Kidney tubule cell (primary cell): ENCODE data around the gene FOXRED2.
"Not testable (repeated sequence)": the region's sequence is repeated elsewhere in the genome, so short reads cannot be mapped to it uniquely, and the experiment has no call there.

Source experiments
- DNase-seq: peaks from one replicate; pipeline ENCODE4 v3.0.0-alpha.2; 2018; ENCODE audit warnings: low spot score

The FOXRED2 gene

GRCh38 chr22:36469094-36469710, 37.6 kb downstream of the FOXRED2 start:
- no peak for DNase-seq

DNA sequence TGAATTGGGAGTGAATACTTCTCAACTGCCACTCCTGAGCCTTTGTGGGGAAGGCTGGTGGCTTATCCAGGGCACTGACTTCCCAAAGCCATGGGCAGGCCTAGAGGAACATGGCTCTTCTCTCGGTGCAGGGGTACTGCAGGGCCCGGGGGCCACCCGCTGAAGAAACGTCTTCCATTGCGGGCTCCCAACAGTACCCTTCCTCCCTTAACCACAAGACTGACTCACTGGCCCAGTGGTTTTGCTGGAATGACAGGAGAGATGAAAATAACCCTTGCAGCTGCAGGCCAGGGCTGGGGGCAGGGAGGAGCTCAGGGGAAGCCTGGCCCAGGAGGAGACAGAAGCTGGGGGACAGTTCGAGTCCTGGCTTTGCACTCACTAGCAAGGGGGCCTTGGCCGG, 38.9 kb downstream of the FOXRED2 start:
- DNase-seq = peak; percentile 92

- peak; percentile 83 for DNase-seq
These were observed 39.6 kb downstream of the FOXRED2 start for GRCh38 chr22:36467042-36467810.

- DNase-seq = no peak
These were observed 40.6 kb downstream of the FOXRED2 start for GRCh38 chr22:36466258-36466657.

DNA sequence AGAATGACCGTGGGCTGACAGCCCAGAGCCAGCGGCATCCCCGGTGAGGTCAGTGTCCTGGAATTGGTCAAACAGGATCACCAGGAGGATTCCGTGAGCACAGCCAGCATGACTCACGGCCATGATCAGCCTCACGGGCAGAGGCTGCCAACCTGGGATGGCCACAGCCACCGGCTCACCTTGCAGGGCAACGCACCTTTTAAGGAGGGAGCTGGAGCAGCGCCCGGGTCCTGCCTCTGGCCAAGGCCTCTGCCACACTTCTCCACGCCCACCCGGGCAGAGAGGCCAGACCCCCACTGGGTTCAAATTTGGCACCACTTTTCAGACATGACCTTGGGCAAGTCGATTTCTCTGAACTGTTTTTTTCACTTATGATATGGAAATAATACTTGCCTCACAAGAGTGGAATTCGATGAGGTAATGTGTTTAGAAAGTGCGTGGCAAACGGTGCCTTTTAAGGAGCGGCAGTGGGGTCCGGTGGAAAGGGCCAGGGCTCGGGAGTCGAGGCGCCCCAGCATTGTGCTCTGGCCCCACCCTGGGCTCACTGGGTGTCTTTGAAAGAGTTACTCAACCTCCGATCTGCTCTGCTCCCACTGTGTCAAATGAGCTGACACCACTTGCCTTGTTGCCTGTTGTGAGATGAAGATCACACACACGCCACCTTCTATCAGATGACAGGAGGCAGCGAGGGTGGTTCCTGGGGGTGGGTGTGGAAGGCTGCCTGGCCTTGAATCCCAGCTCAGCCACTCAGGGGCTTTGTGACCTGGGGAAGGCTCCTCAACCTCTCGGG, 41.4 kb downstream of the FOXRED2 start:
- peak; percentile 99 for DNase-seq

GRCh38 chr22:36464715-36465231, 42.1 kb downstream of the FOXRED2 start:
- DNase-seq = no peak

GRCh38 chr22:36463783-36464184, 43.1 kb downstream of the FOXRED2 start:
- no peak for DNase-seq

GRCh38 chr22:36461665-36462649, 44.9 kb downstream of the FOXRED2 start:
- peak; percentile 99 for DNase-seq

GRCh38 chr22:36460202-36460601, 46.6 kb downstream of the FOXRED2 start:
- no peak for DNase-seq

DNA sequence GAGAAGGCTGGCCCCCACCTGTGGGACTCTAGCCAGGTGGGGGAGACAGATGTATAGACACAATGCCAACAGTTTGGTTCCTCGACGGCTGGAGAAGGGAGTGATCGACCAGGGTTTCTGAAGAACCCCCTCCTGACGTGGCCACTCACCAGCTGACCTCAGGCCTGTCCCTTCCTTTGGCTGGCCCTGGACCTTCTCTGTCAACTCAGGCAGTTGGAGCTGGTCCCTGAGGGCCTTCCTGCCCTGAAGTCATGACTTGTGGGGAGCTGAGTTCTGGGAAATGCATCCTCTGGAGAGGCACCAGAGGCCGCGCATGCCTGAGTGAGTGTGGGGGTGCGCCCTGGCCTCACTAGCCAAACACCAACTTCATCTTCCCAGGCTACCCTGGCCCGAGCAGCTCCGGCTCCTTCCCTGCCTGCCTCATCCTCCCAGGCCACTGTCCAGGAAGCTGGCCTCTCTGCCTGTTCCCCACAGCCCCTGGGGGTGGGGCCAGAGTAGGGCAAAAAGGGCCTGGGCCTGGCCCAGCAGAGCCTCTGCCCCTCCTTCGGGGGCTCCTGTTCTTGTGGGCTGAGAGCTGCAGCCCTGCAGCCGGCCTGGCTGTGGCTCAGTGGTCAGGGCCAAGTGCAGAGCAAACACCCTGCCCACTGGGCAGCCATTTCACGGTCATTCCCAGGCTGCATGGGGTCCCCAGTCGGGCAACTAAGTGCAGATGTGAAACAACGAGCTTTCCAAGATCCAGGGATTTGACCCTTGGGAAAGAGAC, 49.0 kb downstream of the FOXRED2 start:
- DNase-seq = no peak

DNA sequence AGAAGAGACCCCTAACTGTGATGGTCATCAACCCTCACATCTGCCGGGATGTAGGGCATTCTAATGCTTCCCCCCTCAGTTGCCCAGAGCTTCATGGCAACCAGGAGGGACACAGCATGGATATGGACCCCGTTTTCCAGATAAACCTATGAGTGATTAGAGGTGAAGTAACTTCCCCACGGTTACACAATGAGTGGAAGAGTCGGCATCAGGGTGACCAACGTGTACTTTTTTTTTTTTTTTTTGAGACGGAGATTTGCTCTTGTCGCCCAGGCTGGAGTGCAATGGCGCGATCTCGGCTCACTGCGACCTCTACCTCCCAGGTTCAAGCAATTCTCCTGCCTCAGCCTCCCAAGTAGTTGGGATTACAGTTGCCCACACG, 50.4 kb downstream of the FOXRED2 start:
- DNase-seq = no peak

- peak; percentile 22 for DNase-seq
These were observed 51.0 kb downstream of the FOXRED2 start for GRCh38 chr22:36455571-36456463.

DNA sequence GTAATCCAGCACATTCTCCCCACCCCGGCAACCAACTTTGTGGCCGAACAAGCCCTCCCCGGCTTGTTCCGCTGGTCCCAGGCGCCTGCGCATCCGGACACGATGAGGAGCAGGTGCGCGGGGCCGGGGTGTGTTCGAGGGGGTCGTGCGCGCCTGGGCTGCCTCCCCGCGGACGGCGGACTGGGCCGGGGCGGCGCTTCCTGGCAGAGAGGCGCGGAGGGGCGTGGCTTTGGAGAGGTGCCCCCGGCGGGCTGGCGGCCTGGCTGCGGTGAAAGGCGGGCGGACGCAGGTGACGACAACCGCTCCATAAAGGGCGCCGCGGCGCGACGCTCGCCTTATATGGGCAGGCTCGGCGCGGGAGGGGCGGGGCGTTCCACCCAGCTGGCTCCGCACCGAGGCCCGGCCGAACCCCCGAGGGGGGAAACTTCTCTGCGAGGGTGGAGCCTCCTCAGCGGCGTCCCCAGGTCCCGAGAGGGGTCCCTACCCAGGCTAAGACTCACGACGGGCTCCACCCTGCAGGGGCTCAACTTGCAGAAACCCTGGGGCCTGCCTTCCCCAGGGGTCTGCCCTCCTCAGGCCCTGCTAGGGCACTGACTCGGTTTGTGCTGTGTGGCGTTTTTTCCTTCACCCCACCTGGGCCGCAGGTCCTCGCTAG, 51.8 kb downstream of the FOXRED2 start:
- peak; percentile 90 for DNase-seq

GRCh38 chr22:36453855-36454378, 52.9 kb downstream of the FOXRED2 start:
- DNase-seq = no peak

- peak; percentile 56 for DNase-seq
These were observed 53.7 kb downstream of the FOXRED2 start for GRCh38 chr22:36452978-36453607.

DNA sequence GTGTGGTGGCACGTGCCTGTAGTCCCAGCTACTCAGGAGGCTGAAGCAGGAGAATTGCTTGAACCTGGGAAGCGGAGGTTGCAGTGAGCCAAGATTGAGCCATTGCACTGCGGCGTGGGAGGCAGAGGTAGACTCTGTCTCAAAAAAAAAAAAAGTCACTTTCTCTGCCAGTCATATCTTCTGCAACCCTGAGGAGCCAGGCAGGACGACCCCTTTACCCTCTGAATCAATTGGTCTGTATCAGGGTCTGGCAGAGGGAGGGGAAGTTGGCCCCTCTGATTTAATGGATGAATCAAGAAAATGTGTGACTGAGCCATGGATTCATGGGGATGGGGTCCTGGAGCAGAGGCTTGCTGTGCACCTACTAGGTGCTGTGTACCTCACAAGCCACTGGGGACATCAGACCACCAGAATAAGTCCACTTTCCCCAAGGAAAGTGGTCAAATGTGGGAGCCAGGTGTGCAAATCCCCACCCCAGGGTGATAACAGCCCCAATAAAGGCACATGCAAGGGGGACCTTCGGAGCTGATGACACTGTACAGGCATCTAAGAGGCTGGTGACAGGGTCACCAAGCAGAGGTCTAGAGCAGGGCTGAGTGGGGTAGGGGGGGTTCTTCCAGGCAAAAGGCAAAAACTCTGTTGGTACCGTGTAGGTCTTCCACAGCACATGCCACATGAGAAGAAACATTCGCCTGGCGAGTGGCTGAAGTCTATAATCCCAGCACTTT, 54.4 kb downstream of the FOXRED2 start:
- DNase-seq = no peak

- not testable (repeated sequence) for DNase-seq
These were observed 55.9 kb downstream of the FOXRED2 start for GRCh38 chr22:36450923-36451322.
